Transverse colon (tissue), 4 donors: ENCODE data around the gene HRC. TPM values are rescaled to one million over a fixed set of nuclear protein-coding genes. Genes with fewer than 3 reads are reported as not detected.

Experiments used
- DNase-seq: peaks from one replicate; pipeline ENCODE4 v3.0.0-alpha.2; 2019
- H3K27ac ChIP-seq, 4 donors: fragments of 200-600 bp; sonication (generic); 2 replicates each; pipeline ENCODE4 v1.5.1; 2016 to 2018; ENCODE audit warnings: inconsistent platforms in 4 of 4
- H3K27me3 ChIP-seq: fragments of 200-600 bp; sonication (generic); 2 replicates; pipeline ENCODE4 v1.5.1; 2017; ENCODE audit warnings: inconsistent platforms
- H3K36me3 ChIP-seq, 4 donors: fragments of 200-600 bp; sonication (generic); 2 replicates each; pipeline ENCODE4 v1.5.1; 2017 to 2019; ENCODE audit warnings: inconsistent platforms in 4 of 4
- H3K4me1 ChIP-seq, 4 donors: fragments of 200-600 bp; sonication (generic); 2 replicates each; pipeline ENCODE4 v1.5.1; 2017 to 2020; ENCODE audit warnings: inconsistent platforms in 4 of 4
- H3K4me3 ChIP-seq, 4 donors: fragments of 200-600 bp; sonication (generic); 1 replicate in 1 of 4; 2 replicates in 3 of 4; pipeline versions ENCODE4 v1.5.1 to v1.6.1; 2017 to 2019; ENCODE audit warnings: inconsistent platforms in 4 of 4
- H3K9me3 ChIP-seq, 2 donors: fragments of 200-600 bp; sonication (generic); 2 replicates each; pipeline ENCODE4 v1.5.1; 2017 to 2019; ENCODE audit warnings: inconsistent platforms in 2 of 2
- CTCF ChIP-seq, 5 experiments: fragments of 200-600 bp in 3 of 5; fragments of 450-650 bp in 2 of 5; sonication (generic) in 3 of 5; IDR thresholded peaks; 1 replicate in 2 of 5; 2 replicates in 3 of 5; pipeline ENCODE4 v1.5.1; 2016 to 2017; ENCODE audit warnings: antibody characterized with exemption in 5 of 5, inconsistent platforms in 3 of 5, mild to moderate bottlenecking in 2 of 5, moderate library complexity in 1 of 5
- EP300 ChIP-seq: sonication (generic); formaldehyde crosslinking; IDR thresholded peaks from one replicate; pipeline ENCODE4 v1.6.1; 2017; ENCODE audit warnings: antibody characterized with exemption, low read depth
- POLR2A ChIP-seq: fragments of 450-650 bp; IDR thresholded peaks from one replicate; pipeline ENCODE4 v1.6.1; 2016; ENCODE audit warnings: antibody characterized with exemption, mild to moderate bottlenecking, moderate library complexity
- POLR2AphosphoS5 ChIP-seq, 3 donors: sonication (generic); formaldehyde crosslinking; IDR thresholded peaks; one replicate each; pipeline ENCODE4 v1.6.1; 2016; ENCODE audit warnings: antibody characterized with exemption in 3 of 3
- WGBS, 2 donors: methylation state at CpG; one replicate each; pipeline ENCODE4 v1.1.5; 2018; ENCODE audit warnings: low coverage in 1 of 2; 5-methylcytosine and 5-hydroxymethylcytosine counted together
- in situ Hi-C, 4 donors: fragments of 200-750 bp; cut with MboI; loops; one replicate each; pipeline versions ENCODE4 v1.15.0 to v1.15.1; 2017; ENCODE audit warnings: low sequenced_read_pairs in 3 of 4, low pct_ligation_motif_present in 1 of 4, low pct_unique_long_range_greater_than_20kb in 1 of 4
- intact Hi-C: fragments of 100-400 bp; cut with DNase I; formaldehyde crosslinking; loops from one replicate; pipeline ENCODE4 v1.15.1; 2023; ENCODE audit warnings: low total_unique reads
- total RNA-seq, 4 donors: library from RNA; depleted of rRNA; stranded (reverse); fragments of >200 nt; gene quantifications; one replicate each; pipeline ENCODE4 v1.1.0, GENCODE V29; 2016

The HRC gene
- total RNA-seq, 4 donors from 2014 or later, result 0.16 to 0.82 TPM; not detected in 2

- WGBS, 2 donors, result 74% methylated on average over 27 of the region's 30 CpGs; no CpG with 5 or more reads in 1 of the 2 donors
- TF ChIP-seq POLR2AphosphoS5 (IDR thresholded peaks at IDR 0.05) (no peak), POLR2A (no peak), EP300 (no peak), CTCF (IDR thresholded peaks at IDR 0.05) (no peak)
- Histone ChIP-seq H3K4me3 (no peak overlapping the region), H3K27me3 (no peaks in the 10 kb centered on the region), H3K27ac (no peak overlapping the region), H3K9me3 (no peaks in the 10 kb centered on the region), H3K4me1 (no peaks in the 10 kb centered on the region), H3K36me3 (peaks cover 0 to 66% (median 22%) of the 10 kb centered on the region in 4 donors)
- intact Hi-C loops, result no loop called here
- no peak for DNase-seq
- in situ Hi-C loops, result no loop called here
Measured at GRCh38 chr19:49104229-49104864, 50.8 kb downstream of the HRC start.

- no peaks in the 10 kb centered on the region for H3K9me3 ChIP-seq
- in situ Hi-C loops (no loop called here), intact Hi-C loops (no loop called here)
- no peak overlapping the region for H3K4me3 ChIP-seq
- H3K4me1 ChIP-seq, result no peaks in the 10 kb centered on the region
- DNase-seq, result no peak
- peaks cover 0 to 73% (median 27%) of the 10 kb centered on the region in 4 donors for H3K36me3 ChIP-seq
- H3K27me3 ChIP-seq, result no peaks in the 10 kb centered on the region
- H3K27ac ChIP-seq, result no peak overlapping the region
- WGBS, 2 donors, result 89% methylated on average over 33 of the region's 33 CpGs; no CpG with 5 or more reads in 1 of the 2 donors
- TF ChIP-seq CTCF (IDR thresholded peaks at IDR 0.05) (no peak), EP300 (no peak), POLR2AphosphoS5 (IDR thresholded peaks at IDR 0.05) (no peak), POLR2A (no peak)
Measured at GRCh38 chr19:49103331-49104085, 51.7 kb downstream of the HRC start.

- H3K9me3 ChIP-seq, result no peaks in the 10 kb centered on the region
- H3K4me3 ChIP-seq, result no peak overlapping the region
- intact Hi-C loops (no loop called here), in situ Hi-C loops (no loop called here)
- no peak for DNase-seq
- H3K4me1 ChIP-seq, result peaks cover 0 to 3% (median 0%) of the 10 kb centered on the region in 4 donors
- H3K27me3 ChIP-seq, result no peaks in the 10 kb centered on the region
- H3K27ac ChIP-seq, result no peak overlapping the region
- peaks cover 0 to 65% (median 24%) of the 10 kb centered on the region in 4 donors for H3K36me3 ChIP-seq
- 86% methylated on average over 12 of the region's 12 CpGs; no CpG with 5 or more reads in 1 of the 2 donors for WGBS, 2 donors
- TF ChIP-seq CTCF (IDR thresholded peaks at IDR 0.05) (no peak), POLR2A (no peak), EP300 (no peak), POLR2AphosphoS5 (IDR thresholded peaks at IDR 0.05) (no peak)
Measured at GRCh38 chr19:49102303-49102702, 52.9 kb downstream of the HRC start.

Other genes starting within 250 kb of the HRC start
- gene DHDH, start 221.7 kb downstream of the HRC start, total RNA-seq, result 1 to 10 TPM in 2 of 4 donors, not detected in 2; 3.4 to 4.9 TPM
- 100 to 1,000 TPM in 2 of 4 donors, 10 to 100 TPM in 2; 74.5 to 152 (median 112) TPM for gene BAX, start 200.5 kb downstream of the HRC start, total RNA-seq
- gene FTL, start 190.1 kb downstream of the HRC start, total RNA-seq, result 1,000 to 10,000 TPM; 3,057 to 3,935 (median 3,837) TPM
- gene GYS1, start 162.1 kb downstream of the HRC start, total RNA-seq, result 100 to 1,000 TPM in 1 of 4 donors, 10 to 100 TPM in 3; 31.8 to 107 (median 40.9) TPM
- gene RUVBL2, start 161.5 kb downstream of the HRC start, total RNA-seq, result 10 to 100 TPM; 48.6 to 66.9 (median 59.4) TPM
- gene LHB, start 138.3 kb downstream of the HRC start, total RNA-seq, result 1 to 10 TPM in 1 of 4 donors, not detected in 3; 1.4 TPM
- gene CGB3, start 131.1 kb downstream of the HRC start, total RNA-seq, result not detected
- gene CGB2, start 123.5 kb downstream of the HRC start, total RNA-seq, result not detected
- gene CGB1, start 118.5 kb downstream of the HRC start, total RNA-seq, result not detected
- gene CGB5, start 111.5 kb downstream of the HRC start, total RNA-seq, result not detected
- not detected for gene CGB8, start 106.3 kb downstream of the HRC start, total RNA-seq
- gene CGB7, start 97.6 kb downstream of the HRC start, total RNA-seq, result under 1 TPM in 1 of 4 donors, not detected in 3; 0.20 TPM
- not detected for gene NTF4, start 90.6 kb downstream of the HRC start, total RNA-seq
- under 1 TPM in 1 of 4 donors, not detected in 3; 0.14 TPM for gene KCNA7, start 82.7 kb downstream of the HRC start, total RNA-seq
- 100 to 1,000 TPM; 216 to 682 (median 292) TPM for gene SNRNP70, start 69.9 kb downstream of the HRC start, total RNA-seq
- gene LIN7B, start 41.0 kb downstream of the HRC start, total RNA-seq, result 10 to 100 TPM; 14.2 to 92.8 (median 39.8) TPM
- gene C19orf73, start 36.3 kb downstream of the HRC start, total RNA-seq, result 10 to 100 TPM in 1 of 4 donors, 1 to 10 TPM in 2, not detected in 1; 7.5 to 12.5 (median 8.2) TPM
- 100 to 1,000 TPM in 1 of 4 donors, 10 to 100 TPM in 3; 18.6 to 106 (median 19.9) TPM for gene PPFIA3, start 35.9 kb downstream of the HRC start, total RNA-seq
- gene TRPM4, start 2.4 kb upstream of the HRC start, total RNA-seq, result 100 to 1,000 TPM; 247 to 884 (median 568) TPM
- under 1 TPM in 3 of 4 donors, not detected in 1; 0.40 to 0.75 (median 0.48) TPM for gene SLC6A16, start 169.8 kb upstream of the HRC start, total RNA-seq
- gene CD37, start 180.0 kb upstream of the HRC start, total RNA-seq, result 10 to 100 TPM in 3 of 4 donors, 1 to 10 TPM in 1; 8.5 to 24.0 (median 13.3) TPM
- 10 to 100 TPM in 3 of 4 donors, 1 to 10 TPM in 1; 5.6 to 20.3 (median 10.9) TPM for gene TEAD2, start 207.0 kb upstream of the HRC start, total RNA-seq
- gene DKKL1, start 208.5 kb upstream of the HRC start, total RNA-seq, result 1 to 10 TPM in 1 of 4 donors, not detected in 3; 2.2 TPM
- not detected for gene KASH5, start 232.9 kb upstream of the HRC start, total RNA-seq